Activated CD8-positive, alpha-beta memory T cell treated with anti-CD3 and anti-CD28 coated beads for 4 hours (primary cell): ENCODE measurements around the gene SNAI3.

Source experiments
- DNase-seq, 2 donors: peaks; one replicate each; pipeline ENCODE4 v3.0.0-alpha.2; 2020; ENCODE audit warnings: low read depth in 2 of 2

The SNAI3 gene

GRCh38 chr16:88651276-88651988, 34.9 kb downstream of the SNAI3 start:
- no peak for DNase-seq

- DNase-seq: peak; percentile 59 to 64
Measured at GRCh38 chr16:88650749-88651275, 35.5 kb downstream of the SNAI3 start, which contains the start of gene CYBA. Gene CYBA (minus strand): TSS chr16:88651053. CDS start chr16:88651013, 40 bp downstream.

- DNase-seq: no peak
Measured at GRCh38 chr16:88649924-88650748, 36.2 kb downstream of the SNAI3 start.

GRCh38 chr16:88649195-88649923, 36.9 kb downstream of the SNAI3 start:
- no peak for DNase-seq

- no peak for DNase-seq
Measured at GRCh38 chr16:88647178-88648070, 38.9 kb downstream of the SNAI3 start.

GRCh38 chr16:88646345-88647034, 39.8 kb downstream of the SNAI3 start:
- no peak for DNase-seq

GRCh38 chr16:88645941-88646340, 40.4 kb downstream of the SNAI3 start:
- DNase-seq: no peak

GRCh38 chr16:88645455-88645854, 40.9 kb downstream of the SNAI3 start:
- no peak for DNase-seq

GRCh38 chr16:88643644-88643932, 42.7 kb downstream of the SNAI3 start:
- DNase-seq: no peak

GRCh38 chr16:88642881-88643643, 43.2 kb downstream of the SNAI3 start:
- no peak for DNase-seq

GRCh38 chr16:88640498-88641247, 45.6 kb downstream of the SNAI3 start:
- DNase-seq: no peak

- DNase-seq: no peak
Measured at GRCh38 chr16:88640039-88640495, 46.2 kb downstream of the SNAI3 start.

- DNase-seq: no peak
Measured at GRCh38 chr16:88639231-88640038, 46.9 kb downstream of the SNAI3 start.

- no peak for DNase-seq
Measured at GRCh38 chr16:88638323-88639230, 47.7 kb downstream of the SNAI3 start, which contains the start of gene IL17C. Gene IL17C (plus strand): TSS chr16:88638572. CDS start chr16:88638642, 70 bp downstream.

- DNase-seq: no peak
Measured at GRCh38 chr16:88636488-88637265, 49.6 kb downstream of the SNAI3 start.

GRCh38 chr16:88635671-88636319, 50.5 kb downstream of the SNAI3 start:
- no peak for DNase-seq
